Body of pancreas (tissue), 4 donors: Measurements from ENCODE around the gene TTC21B. TPM values are rescaled to one million over a fixed set of nuclear protein-coding genes. Genes with fewer than 3 reads are reported as not detected.

Experiments
- ATAC-seq: fragments of 150-250 bp; one replicate; pipeline ENCODE4 v1.9.1; 2016
- DNase-seq, 4 donors: peaks; one replicate each; pipeline ENCODE4 v3.0.0-alpha.2; 2019
- H3K27ac ChIP-seq, 4 donors: fragments of 200-600 bp; sonication (generic); 1 replicate in 3 of 4; 2 replicates in 1 of 4; pipeline versions ENCODE4 v1.5.1 to v1.6.1; 2016 to 2019; ENCODE audit warnings: mild to moderate bottlenecking in 1 of 4, mixed read lengths in 1 of 4, moderate library complexity in 1 of 4
- H3K27me3 ChIP-seq, 2 donors: fragments of 200-600 bp; sonication (generic); one replicate each; pipeline ENCODE4 v1.6.0; 2016; ENCODE audit warnings: mild to moderate bottlenecking in 1 of 2
- H3K36me3 ChIP-seq, 2 donors: fragments of 200-600 bp; sonication (generic); replicated peaks in 1 of 2; 2 replicates each; pipeline ENCODE4 v1.5.1; 2016; ENCODE audit warnings: low read depth in 2 of 2; ENCODE audit not compliant: insufficient read depth in 1 of 2
- H3K4me1 ChIP-seq: fragments of 200-600 bp; sonication (generic); one replicate; pipeline ENCODE4 v1.6.0; 2016
- H3K4me3 ChIP-seq, 2 donors: fragments of 200-600 bp; sonication (generic); 1 replicate in 1 of 2; 2 replicates in 1 of 2; pipeline ENCODE4 v1.5.1; 2016 to 2019
- H3K9me3 ChIP-seq, 3 donors: fragments of 200-600 bp; sonication (generic); 1 replicate in 2 of 3; 2 replicates in 1 of 3; pipeline ENCODE4 v1.5.1; 2016
- POLR2A ChIP-seq, 3 donors: fragments of 450-650 bp; IDR thresholded peaks; one replicate each; pipeline ENCODE4 v1.6.1; 2016; ENCODE audit warnings: antibody characterized with exemption in 3 of 3, mild to moderate bottlenecking in 2 of 3
- WGBS, 2 donors: methylation state at CpG; one replicate each; pipeline ENCODE4 v1.1.5; 2017; 5-methylcytosine and 5-hydroxymethylcytosine counted together
- intact Hi-C: fragments of 100-400 bp; cut with DNase I; formaldehyde crosslinking; loops from one replicate; pipeline ENCODE4 v1.15.1; 2023
- total RNA-seq, 2 donors: library from RNA; depleted of rRNA; stranded (reverse); fragments of >200 nt; gene quantifications; one replicate each; pipeline ENCODE4 v1.1.0, GENCODE V29; 2016
- TF ChIP-seq, protein P1 (sequence below), 7 experiments: fragments of 450-650 bp in 4 of 7; fragments of 200-600 bp in 3 of 7; sonication (generic) in 3 of 7; IDR thresholded peaks; one replicate each; pipeline ENCODE4 v1.5.1; 2016 to 2019; ENCODE audit warnings: antibody characterized with exemption in 7 of 7

Gene TTC21B
- total RNA-seq = 10 to 100 TPM; 27.4 to 29.3 TPM

DNA sequence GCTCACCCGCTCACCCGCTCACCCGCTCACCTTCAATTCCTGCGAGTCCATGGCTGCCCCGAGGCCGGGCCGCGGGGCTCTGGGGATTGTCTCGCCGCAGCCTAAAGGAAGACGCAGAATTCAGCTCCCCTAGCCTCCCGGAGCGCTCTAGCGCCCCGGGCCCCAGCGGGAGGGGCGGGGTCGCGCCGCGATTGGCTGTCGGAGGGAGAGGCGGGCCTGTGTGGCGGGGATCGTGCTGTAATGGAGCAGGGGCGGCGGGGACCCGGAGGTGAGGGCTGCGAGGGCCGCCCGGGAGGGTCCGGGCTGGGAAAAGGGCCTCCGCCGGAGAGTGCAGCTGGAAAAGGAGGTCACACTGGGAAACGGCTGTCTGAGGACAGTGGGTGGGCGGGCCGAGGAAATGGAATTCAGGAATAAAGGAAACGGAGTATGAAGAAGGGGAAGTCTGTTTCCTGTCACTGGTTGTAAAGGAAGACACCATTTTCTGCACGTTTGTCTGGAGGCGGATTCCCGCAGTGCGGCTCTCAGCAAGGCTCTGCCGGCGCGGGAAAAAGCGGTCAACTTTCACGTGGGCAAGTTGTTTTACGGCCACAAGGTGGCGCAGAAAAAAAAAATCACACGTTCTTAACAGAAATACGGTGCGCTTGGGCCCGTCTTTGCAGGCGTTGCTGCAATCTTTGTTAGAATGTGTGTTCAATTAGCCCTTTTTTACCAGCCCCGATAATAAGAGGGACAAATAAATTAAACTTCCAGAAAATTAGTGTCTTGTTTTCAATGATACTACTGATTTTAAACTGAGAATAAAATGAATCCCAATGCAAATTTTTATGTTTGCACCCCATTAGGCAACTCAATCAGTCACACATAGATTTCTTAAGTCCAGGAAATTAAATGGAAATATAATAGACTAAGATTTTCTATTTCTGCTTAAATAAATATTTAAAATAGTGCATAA is at the start of gene TTC21B:
TSS of gene TTC21B (minus strand) at position 122 of the 952 bp plus-strand sequence. CDS start at position 51, 71 bp downstream.
- intact Hi-C loops = loop anchor here (10.0 kb wide), 1 partner anchor 171 kb away; the partner anchor contains the start of gene SCN1A
- WGBS, 2 donors = 0 to 1% methylated on average over 32 to 55 of the region's 55 CpGs
- no peaks in the 10 kb centered on the region for H3K9me3 ChIP-seq

DNA sequence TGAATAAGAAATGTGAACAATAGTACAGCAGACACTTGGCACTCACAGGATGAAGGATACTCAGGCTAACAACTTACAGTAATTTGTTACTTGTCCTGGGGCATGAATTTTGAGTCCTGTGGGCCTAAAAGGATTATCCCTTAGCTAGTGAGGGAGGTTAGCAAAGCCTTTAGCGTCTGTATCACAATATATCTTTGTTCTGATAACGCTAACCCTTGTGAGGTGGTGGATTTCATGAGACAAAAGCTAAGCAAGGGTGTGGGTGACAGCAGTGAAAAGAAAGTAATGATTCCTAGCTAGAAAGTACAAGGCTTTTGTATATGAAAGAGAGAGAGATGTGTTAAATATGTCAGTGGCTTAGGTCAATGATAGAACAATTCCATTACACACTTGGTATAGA is 46.8 kb upstream of the TTC21B start:
- H3K27me3 ChIP-seq = no peaks in the 10 kb centered on the region
- no peak overlapping the region for H3K4me3 ChIP-seq
- intact Hi-C loops = no loop called here
- no peaks in the 10 kb centered on the region for H3K4me1 ChIP-seq
- no peak for ATAC-seq
- 70 to 71% methylated on average over 2 of the region's 2 CpGs for WGBS, 2 donors
- H3K36me3 ChIP-seq = no peaks in the 10 kb centered on the region
- DNase-seq = no peak
- H3K27ac ChIP-seq = no peak overlapping the region
- TF ChIP-seq, protein P1, sequence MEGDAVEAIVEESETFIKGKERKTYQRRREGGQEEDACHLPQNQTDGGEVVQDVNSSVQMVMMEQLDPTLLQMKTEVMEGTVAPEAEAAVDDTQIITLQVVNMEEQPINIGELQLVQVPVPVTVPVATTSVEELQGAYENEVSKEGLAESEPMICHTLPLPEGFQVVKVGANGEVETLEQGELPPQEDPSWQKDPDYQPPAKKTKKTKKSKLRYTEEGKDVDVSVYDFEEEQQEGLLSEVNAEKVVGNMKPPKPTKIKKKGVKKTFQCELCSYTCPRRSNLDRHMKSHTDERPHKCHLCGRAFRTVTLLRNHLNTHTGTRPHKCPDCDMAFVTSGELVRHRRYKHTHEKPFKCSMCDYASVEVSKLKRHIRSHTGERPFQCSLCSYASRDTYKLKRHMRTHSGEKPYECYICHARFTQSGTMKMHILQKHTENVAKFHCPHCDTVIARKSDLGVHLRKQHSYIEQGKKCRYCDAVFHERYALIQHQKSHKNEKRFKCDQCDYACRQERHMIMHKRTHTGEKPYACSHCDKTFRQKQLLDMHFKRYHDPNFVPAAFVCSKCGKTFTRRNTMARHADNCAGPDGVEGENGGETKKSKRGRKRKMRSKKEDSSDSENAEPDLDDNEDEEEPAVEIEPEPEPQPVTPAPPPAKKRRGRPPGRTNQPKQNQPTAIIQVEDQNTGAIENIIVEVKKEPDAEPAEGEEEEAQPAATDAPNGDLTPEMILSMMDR (IDR thresholded peaks at IDR 0.05) = no peak
- TF ChIP-seq POLR2A (IDR thresholded peaks at IDR 0.05) = no peak
- no peaks in the 10 kb centered on the region for H3K9me3 ChIP-seq

More for the DNA sequence above, at the start of gene TTC21B:
- ATAC-seq (peak; percentile 97), DNase-seq (peak; percentile 94 to 96 (median 96))
- Histone ChIP-seq H3K27me3 (no peaks in the 10 kb centered on the region), H3K27ac (peak within 1 kb of the TSS; percentile 87 to 96 (median 90)), H3K36me3 (no peaks in the 10 kb centered on the region), H3K4me3 (peak within 1 kb of the TSS; percentile 45 to 99), H3K4me1 (peaks cover 34% of the 10 kb centered on the region)
- TF ChIP-seq, protein P1 (IDR thresholded peaks at IDR 0.05) = peak; percentile 65 to 92 (median 87)
- peak; percentile 69 to 85 (median 83) for TF ChIP-seq POLR2A (IDR thresholded peaks at IDR 0.05)

DNA sequence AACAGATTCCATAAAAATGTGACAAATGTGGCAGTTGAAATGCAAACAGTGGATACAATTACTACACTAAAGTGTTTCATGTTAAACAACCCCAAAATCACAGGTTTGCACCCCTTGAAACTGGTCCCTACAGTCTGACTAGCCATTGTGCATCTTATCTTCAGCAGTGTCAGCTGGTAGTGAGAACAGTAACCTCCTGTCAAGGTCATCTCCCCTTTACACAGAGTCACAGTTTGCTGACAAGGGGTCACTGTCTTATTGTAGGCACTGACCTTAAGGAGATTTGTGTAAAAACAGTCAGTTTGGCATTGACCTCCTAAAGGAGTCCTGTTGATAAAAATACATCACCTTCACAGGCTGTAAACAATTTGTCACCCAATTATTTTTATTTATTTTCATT is 37.3 kb upstream of the TTC21B start:
- DNase-seq = no peak
- Histone ChIP-seq H3K4me3 (no peak overlapping the region), H3K36me3 (no peaks in the 10 kb centered on the region), H3K9me3 (no peaks in the 10 kb centered on the region), H3K27me3 (no peaks in the 10 kb centered on the region), H3K27ac (no peak overlapping the region), H3K4me1 (no peaks in the 10 kb centered on the region)
- intact Hi-C loops = no loop called here
- TF ChIP-seq POLR2A (IDR thresholded peaks at IDR 0.05) = no peak
- TF ChIP-seq, protein P1 (IDR thresholded peaks at IDR 0.05) = no peak
- no peak for ATAC-seq

GRCh38 chr2:165989851-165990250 is 36.3 kb upstream of the TTC21B start:
- Histone ChIP-seq H3K9me3 (no peaks in the 10 kb centered on the region), H3K4me1 (no peaks in the 10 kb centered on the region), H3K27me3 (no peaks in the 10 kb centered on the region), H3K36me3 (no peaks in the 10 kb centered on the region), H3K27ac (no peak overlapping the region), H3K4me3 (no peak overlapping the region)
- no peak for TF ChIP-seq POLR2A (IDR thresholded peaks at IDR 0.05)
- TF ChIP-seq, protein P1 (IDR thresholded peaks at IDR 0.05) = no peak
- no peak for DNase-seq
- WGBS, 2 donors = 9 to 15% methylated on average over 1 of the region's 1 CpG
- intact Hi-C loops = no loop called here
- ATAC-seq = no peak
